Natural killer cell (primary cell): ENCODE data around the gene FGD6. TPM values are rescaled to one million over a fixed set of nuclear protein-coding genes. Genes with fewer than 3 reads are reported as not detected.

Experiments used
- ATAC-seq, 3 donors: fragments of 150-1000 bp in 2 of 3; fragments of 200-7000 bp in 1 of 3; cut with Tn5 transposase; 1 replicate in 1 of 3; 2 replicates in 2 of 3; pipeline ENCODE4 v1.10.0; 2021; ENCODE audit warnings: mild to moderate bottlenecking in 2 of 3, moderate library complexity in 2 of 3
- DNase-seq, 2 donors: peaks; one replicate each; pipeline versions ENCODE4 v3.0.0 to v3.0.0-alpha.2; 2013 to 2021; ENCODE audit warnings: mixed read lengths in 1 of 2
- H3K27ac ChIP-seq: one replicate; pipeline ENCODE4 v1.5.1; 2013; ENCODE audit warnings: mild to moderate bottlenecking, low read length
- H3K27me3 ChIP-seq: one replicate; pipeline ENCODE4 v1.6.1; 2013; ENCODE audit warnings: low read length; ENCODE audit not compliant: control insufficient read depth, insufficient read depth
- H3K36me3 ChIP-seq: one replicate; pipeline ENCODE4 v1.6.1; 2013; ENCODE audit warnings: low read length; ENCODE audit not compliant: control insufficient read depth, insufficient read depth
- H3K4me1 ChIP-seq: one replicate; pipeline ENCODE4 v1.6.1; 2013; ENCODE audit warnings: low read length; ENCODE audit not compliant: control insufficient read depth, insufficient read depth
- H3K4me3 ChIP-seq: one replicate; pipeline ENCODE4 v1.5.1; 2013; ENCODE audit warnings: low read length
- H3K9me3 ChIP-seq: one replicate; pipeline ENCODE4 v1.6.1; 2013; ENCODE audit warnings: low read length; ENCODE audit not compliant: control insufficient read depth, insufficient read depth
- H3K27ac Mint-ChIP-seq, 2 donors: one replicate each; pipeline ENCODE4 v1.8.0; 2022; ENCODE audit warnings: mild to moderate bottlenecking in 2 of 2, mixed read lengths in 2 of 2, moderate library complexity in 1 of 2
- H3K27me3 Mint-ChIP-seq, 2 donors: one replicate each; pipeline ENCODE4 v1.8.0; 2022; ENCODE audit warnings: low read depth in 2 of 2, mixed read lengths in 2 of 2
- H3K36me3 Mint-ChIP-seq: one replicate; pipeline ENCODE4 v1.8.0; 2022; ENCODE audit warnings: mixed read lengths
- H3K4me1 Mint-ChIP-seq, 2 donors: one replicate each; pipeline ENCODE4 v1.8.0; 2022; ENCODE audit warnings: mixed read lengths in 2 of 2
- H3K4me3 Mint-ChIP-seq: one replicate; pipeline ENCODE4 v1.8.0; 2022; ENCODE audit warnings: mild to moderate bottlenecking, moderate library complexity, mixed read lengths
- H3K9me3 Mint-ChIP-seq, 2 donors: one replicate each; pipeline ENCODE4 v1.8.0; 2022; ENCODE audit warnings: mixed read lengths in 2 of 2
- CTCF ChIP-seq: fragments of 200-600 bp; IDR thresholded peaks from one replicate; pipeline ENCODE4 v1.8.0; 2022; ENCODE audit warnings: antibody characterized with exemption
- WGBS: methylation state at CpG from one replicate; pipeline ENCODE4 v1.1.7; 2013; ENCODE audit warnings: missing lambda C conversion rate; ENCODE audit not compliant: insufficient coverage; 5-methylcytosine and 5-hydroxymethylcytosine counted together
- intact Hi-C: fragments of 100-400 bp; cut with micrococcal nuclease; formaldehyde crosslinking; loops from one replicate; pipeline ENCODE4 v1.14.2; 2022
- total RNA-seq, 4 donors: library from RNA; stranded (reverse); fragments of 120-200 nt in 1 of 4; gene quantifications; one replicate each; pipeline versions ENCODE4 v1.2.3 to v1.2.4, GENCODE V29; 2013 to 2022

FGD6 gene
- total RNA-seq, 3 donors from 2014 or later (not counting 1 experiment from before 2014, with no cell fraction given): 1.5 to 1.9 (median 1.9) TPM

GRCh38 chr12:95131589-95132340, 85.5 kb downstream of the FGD6 start:
- ATAC-seq: no peak

GRCh38 chr12:95130096-95130495, 87.2 kb downstream of the FGD6 start:
- H3K4me3 Mint-ChIP-seq: no peak overlapping the region
- intact Hi-C loops: no loop called here
- peaks cover 0 to 2% of the 10 kb centered on the region in 2 donors for H3K27me3 Mint-ChIP-seq
- no peak for ATAC-seq
- no peaks in the 10 kb centered on the region for H3K36me3 ChIP-seq
- no peaks in the 10 kb centered on the region for H3K4me1 Mint-ChIP-seq
- no peak for DNase-seq
- H3K4me1 ChIP-seq: no peaks in the 10 kb centered on the region
- H3K27me3 ChIP-seq: no peaks in the 10 kb centered on the region
- no peak overlapping the region for H3K27ac Mint-ChIP-seq
- no peaks in the 10 kb centered on the region for H3K36me3 Mint-ChIP-seq
- no peaks in the 10 kb centered on the region for H3K9me3 Mint-ChIP-seq
- H3K4me3 ChIP-seq: no peak overlapping the region
- no peaks in the 10 kb centered on the region for H3K9me3 ChIP-seq
- no peak for TF ChIP-seq CTCF
- no peak overlapping the region for H3K27ac ChIP-seq
- 100% methylated on average over 1 of the region's 1 CpG for WGBS

More at GRCh38 chr12:95131589-95132340, 85.5 kb downstream of the FGD6 start:
- Histone ChIP-seq H3K36me3 (no peaks in the 10 kb centered on the region), H3K4me1 (no peaks in the 10 kb centered on the region), H3K9me3 (no peaks in the 10 kb centered on the region), H3K4me3 (no peak overlapping the region), H3K27me3 (no peaks in the 10 kb centered on the region), H3K27ac (no peak overlapping the region)
- TF ChIP-seq CTCF: no peak
- 71% methylated on average over 5 of the region's 10 CpGs for WGBS
- Mint-ChIP-seq H3K27me3 (no peaks in the 10 kb centered on the region), H3K36me3 (no peaks in the 10 kb centered on the region), H3K27ac (no peak overlapping the region), H3K4me3 (no peak overlapping the region), H3K9me3 (no peaks in the 10 kb centered on the region), H3K4me1 (no peaks in the 10 kb centered on the region)
- no peak for DNase-seq
- intact Hi-C loops: no loop called here

GRCh38 chr12:95129115-95129514, 88.2 kb downstream of the FGD6 start:
- Histone ChIP-seq H3K4me3 (no peak overlapping the region), H3K4me1 (no peaks in the 10 kb centered on the region), H3K27me3 (no peaks in the 10 kb centered on the region), H3K9me3 (no peaks in the 10 kb centered on the region), H3K27ac (no peak overlapping the region), H3K36me3 (no peaks in the 10 kb centered on the region)
- Mint-ChIP-seq H3K4me1 (no peaks in the 10 kb centered on the region), H3K4me3 (no peak overlapping the region), H3K27ac (no peak overlapping the region), H3K27me3 (peaks cover 0 to 2% of the 10 kb centered on the region in 2 donors), H3K36me3 (no peaks in the 10 kb centered on the region), H3K9me3 (no peaks in the 10 kb centered on the region)
- ATAC-seq (no peak), DNase-seq (no peak)
- intact Hi-C loops: no loop called here
- TF ChIP-seq CTCF: no peak
- 93% methylated on average over 2 of the region's 2 CpGs for WGBS

GRCh38 chr12:95126736-95127135, 90.5 kb downstream of the FGD6 start:
- H3K9me3 ChIP-seq: no peaks in the 10 kb centered on the region
- no peak overlapping the region for H3K27ac Mint-ChIP-seq
- no peaks in the 10 kb centered on the region for H3K27me3 ChIP-seq
- H3K27me3 Mint-ChIP-seq: peaks cover 0 to 2% of the 10 kb centered on the region in 2 donors
- 81% methylated on average over 3 of the region's 3 CpGs for WGBS
- intact Hi-C loops: no loop called here
- no peaks in the 10 kb centered on the region for H3K4me1 ChIP-seq
- no peak for TF ChIP-seq CTCF
- no peaks in the 10 kb centered on the region for H3K4me1 Mint-ChIP-seq
- no peaks in the 10 kb centered on the region for H3K9me3 Mint-ChIP-seq
- no peak overlapping the region for H3K27ac ChIP-seq
- ATAC-seq (no peak), DNase-seq (no peak)
- no peaks in the 10 kb centered on the region for H3K36me3 Mint-ChIP-seq
- no peaks in the 10 kb centered on the region for H3K36me3 ChIP-seq
- H3K4me3 ChIP-seq: no peak overlapping the region
- H3K4me3 Mint-ChIP-seq: no peak overlapping the region
